Kidney (tissue), 14 donors: Measurements from ENCODE around the gene ARSD. TPM values are rescaled to one million over a fixed set of nuclear protein-coding genes. Genes with fewer than 3 reads are reported as not detected.
"Not testable (repeated sequence)": the region's sequence is repeated elsewhere in the genome, so short reads cannot be mapped to it uniquely, and the experiment has no call there.

Experiments
- DNase-seq, 5 donors: peaks; one replicate each; pipeline ENCODE4 v3.0.0-alpha.2; 2013 to 2020
- FAIRE-seq: peaks from 2 replicates; lab custom pipeline; 2012; peaks lifted over from hg19 to GRCh38; lab: Jason Lieb, UNC
- H3K27ac ChIP-seq, 2 donors: one replicate each; pipeline ENCODE4 v1.7.0; 2013; ENCODE audit warnings: low read depth in 2 of 2, low read length in 2 of 2, inconsistent platforms in 1 of 2
- H3K27me3 ChIP-seq: one replicate; pipeline ENCODE4 v1.7.1; 2013; ENCODE audit warnings: low read length, inconsistent platforms; ENCODE audit not compliant: control insufficient read depth, insufficient read depth
- H3K36me3 ChIP-seq, 3 donors: one replicate each; pipeline versions ENCODE4 v1.7.0 to v1.7.1; 2013; ENCODE audit warnings: low read length in 3 of 3, control low read depth in 1 of 3, inconsistent platforms in 1 of 3; ENCODE audit not compliant: insufficient read depth in 3 of 3, control insufficient read depth in 2 of 3
- H3K4me1 ChIP-seq, 3 donors: one replicate each; pipeline versions ENCODE4 v1.7.0 to v1.7.1; 2013; ENCODE audit warnings: low read length in 3 of 3, inconsistent platforms in 1 of 3, low read depth in 1 of 3; ENCODE audit not compliant: control insufficient read depth in 2 of 3, insufficient read depth in 2 of 3
- H3K4me3 ChIP-seq, 3 donors: one replicate each; pipeline versions ENCODE4 v1.7.0 to v1.8.1; 2013; ENCODE audit warnings: low read length in 3 of 3, control low read depth in 1 of 3, inconsistent platforms in 1 of 3
- H3K9ac ChIP-seq, 3 donors: one replicate each; pipeline versions ENCODE4 v1.7.0 to v1.7.1; 2013; ENCODE audit warnings: low read length in 3 of 3, control low read depth in 1 of 3, inconsistent platforms in 1 of 3
- H3K9me3 ChIP-seq, 3 donors: one replicate each; pipeline versions ENCODE4 v1.7.0 to v1.7.1; 2013; ENCODE audit warnings: low read length in 3 of 3, control low read depth in 1 of 3, inconsistent platforms in 1 of 3; ENCODE audit not compliant: control insufficient read depth in 2 of 3, insufficient read depth in 1 of 3
- CTCF ChIP-seq: IDR thresholded peaks from 3 replicates; pipeline ENCODE4 v1.5.1; 2012; ENCODE audit warnings: mild to moderate bottlenecking, moderate library complexity, borderline replicate concordance; ENCODE audit not compliant: insufficient read depth; ENCODE audit errors: extremely low read depth
- intact Hi-C: fragments of 100-400 bp; cut with DNase I; formaldehyde crosslinking; loops from one replicate; pipeline ENCODE4 v1.11.1; 2022
- polyA plus RNA-seq: library from polyadenylated mRNA; stranded (reverse); fragments of 350-450 nt; fragmentation: Illumina TruSeq; extraction: RNeasy Lipid Tissue Mini Kit (QIAGEN cat#74804); gene quantifications from one replicate; pipeline ENCODE4 v1.2.3, GENCODE V29; 2014; ENCODE audit warnings: low read depth, low replicate concordance; ENCODE audit not compliant: insufficient read depth
- total RNA-seq: library from RNA; stranded (reverse); fragmentation: NEBNext Ultra II Directional; extraction: Animal tissue kit (Norgen Biotek cat#: 25700); gene quantifications from one replicate; pipeline ENCODE4 v1.2.1, GENCODE V29; 2021
- donor health status: control.
- donor health status: control.
- donor health status: control.
- donor health status: control.
- donor health status: control.
- donor health status: DM: yes; HTN: yes; CAD: no.
- donor health status: Normal renal cell carcinoma (clear cell type).

ARSD gene
- total and polyA plus RNA-seq, 2 donors from 2014 or later, result 35.4 to 106 TPM

GRCh38 chrX:2967584-2967983, 38.4 kb upstream of the ARSD start:
- H3K9me3 ChIP-seq, result no peaks in the 10 kb centered on the region
- H3K27ac ChIP-seq, result no peak overlapping the region
- no peak overlapping the region for H3K4me3 ChIP-seq
- FAIRE-seq (no peak), DNase-seq (no peak)
- no peak for TF ChIP-seq CTCF
- H3K27me3 ChIP-seq, result no peaks in the 10 kb centered on the region
- intact Hi-C loops, result no loop called here
- H3K36me3 ChIP-seq, result no peaks in the 10 kb centered on the region
- no peak overlapping the region for H3K9ac ChIP-seq
- H3K4me1 ChIP-seq, result no peaks in the 10 kb centered on the region

- Histone ChIP-seq H3K9ac (no peak overlapping the region), H3K27me3 (no peaks in the 10 kb centered on the region), H3K4me1 (no peaks in the 10 kb centered on the region), H3K36me3 (no peaks in the 10 kb centered on the region), H3K4me3 (no peak overlapping the region), H3K27ac (no peak overlapping the region), H3K9me3 (no peaks in the 10 kb centered on the region)
- no peak for TF ChIP-seq CTCF
- intact Hi-C loops, result no loop called here
- no peak for FAIRE-seq
- no peak for DNase-seq
These were observed 37.9 kb upstream of the ARSD start for GRCh38 chrX:2967012-2967411.

GRCh38 chrX:2965965-2966364, 36.8 kb upstream of the ARSD start:
- DNase-seq, result no peak
- no peaks in the 10 kb centered on the region for H3K4me1 ChIP-seq
- H3K4me3 ChIP-seq, result no peak overlapping the region
- H3K27ac ChIP-seq, result no peak overlapping the region
- H3K27me3 ChIP-seq, result no peaks in the 10 kb centered on the region
- no peak overlapping the region for H3K9ac ChIP-seq
- H3K36me3 ChIP-seq, result no peaks in the 10 kb centered on the region
- intact Hi-C loops, result no loop called here
- H3K9me3 ChIP-seq, result no peaks in the 10 kb centered on the region
- TF ChIP-seq CTCF, result no peak
- no peak for FAIRE-seq

- H3K27ac ChIP-seq, result peak overlapping the region; percentile 53 to 78
- FAIRE-seq (peak; percentile 95), DNase-seq (peak in 4 of 5 donors; percentile 32 to 86 (median 60))
- intact Hi-C loops, H3K27me3 ChIP-seq, H3K36me3 ChIP-seq, H3K9me3 ChIP-seq, H3K4me1 ChIP-seq: not testable (repeated sequence)
- H3K9ac ChIP-seq, result peak overlapping the region; percentile 23 to 61 (median 29)
- peak overlapping the region; percentile 23 to 58 (median 50) for H3K4me3 ChIP-seq
These were observed 35.1 kb upstream of the ARSD start for GRCh38 chrX:2963992-2964794.

GRCh38 chrX:2963449-2963848, 34.3 kb upstream of the ARSD start:
- H3K4me1 ChIP-seq, H3K9ac ChIP-seq, H3K27me3 ChIP-seq, H3K36me3 ChIP-seq, FAIRE-seq, DNase-seq, intact Hi-C loops, H3K9me3 ChIP-seq: not testable (repeated sequence)
- Histone ChIP-seq H3K27ac (peak overlapping the region in 1 of 2 donors; percentile 78), H3K4me3 (peak overlapping the region in 1 of 3 donors; percentile 52)
